Activated B cell treated with CpG ODN at 0.5 μM for 24 hours (primary cell): Measurements from ENCODE around the gene CLEC12A. TPM values are rescaled to one million over a fixed set of nuclear protein-coding genes. Genes with fewer than 3 reads are reported as not detected.
A peak's percentile ranks its signal among the peaks of the same experiment; 100 is the strongest.
"Not testable (repeated sequence)": the region's sequence is repeated elsewhere in the genome, so short reads cannot be mapped to it uniquely, and the experiment has no call there.

Experiments
- ATAC-seq: fragments of 200-7000 bp; cut with Tn5 transposase; one replicate; pipeline ENCODE4 v1.10.0; 2021; ENCODE audit warnings: low read depth, mild to moderate bottlenecking, moderate library complexity
- CTCF ChIA-PET: fragments of 350-600 bp; sonication (Branson Sonifier 250); formaldehyde crosslinking; loops from one replicate; lab custom pipeline; 2021; ENCODE audit warnings: antibody characterized with exemption; lab: Charles Lee
- POLR2A ChIA-PET: fragments of 350-600 bp; sonication (Branson Sonifier 250); formaldehyde crosslinking; loops from one replicate; lab custom pipeline; 2021; ENCODE audit warnings: antibody characterized with exemption; lab: Charles Lee
- DNase-seq: peaks from one replicate; pipeline ENCODE4 v3.0.0; 2022
- H3K27ac Mint-ChIP-seq: one replicate; pipeline ENCODE4 v1.8.0; 2020; ENCODE audit warnings: mixed read lengths
- H3K27me3 Mint-ChIP-seq: one replicate; pipeline ENCODE4 v1.8.0; 2021; ENCODE audit warnings: mixed read lengths
- H3K36me3 Mint-ChIP-seq: one replicate; pipeline ENCODE4 v1.8.0; 2021; ENCODE audit warnings: low read depth, mixed read lengths
- H3K4me1 Mint-ChIP-seq: one replicate; pipeline ENCODE4 v1.8.0; 2021; ENCODE audit warnings: mixed read lengths
- H3K4me3 Mint-ChIP-seq: one replicate; pipeline ENCODE4 v1.8.0; 2020; ENCODE audit warnings: mild to moderate bottlenecking, mixed read lengths
- H3K9me3 Mint-ChIP-seq: one replicate; pipeline ENCODE4 v1.8.0; 2020; ENCODE audit warnings: mixed read lengths
- CTCF ChIP-seq: fragments of 200-600 bp; IDR thresholded peaks from one replicate; pipeline ENCODE4 v1.8.0; 2022; ENCODE audit warnings: antibody characterized with exemption, mild to moderate bottlenecking
- intact Hi-C: fragments of 100-400 bp; cut with micrococcal nuclease; formaldehyde crosslinking; loops from one replicate; pipeline ENCODE4 v1.15.1; 2024
- total RNA-seq: library from RNA; stranded (reverse); gene quantifications from 2 replicates; pipeline ENCODE4 v1.2.3, GENCODE V29; 2022

Gene CLEC12A
- total RNA-seq, 1 donor from 2014 or later, result not detected

DNA sequence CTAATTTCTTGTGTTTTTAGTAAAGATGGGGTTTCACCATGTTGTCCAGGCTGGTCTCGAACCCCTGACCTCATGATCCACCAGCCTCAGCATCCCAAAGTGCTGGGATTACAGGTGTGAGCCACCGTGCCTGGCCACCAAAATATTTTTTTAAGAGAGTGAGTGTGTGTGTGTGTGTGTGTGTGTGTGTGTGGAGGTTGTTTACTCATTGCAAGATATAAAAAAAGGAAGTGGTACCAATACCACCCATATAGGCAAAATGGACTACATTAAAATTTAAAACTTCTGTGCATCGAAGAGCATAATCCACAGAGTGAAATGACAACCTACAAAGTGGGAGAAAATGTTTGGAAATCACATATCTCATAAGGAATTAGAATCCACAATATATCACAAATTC is 23.5 kb upstream of the CLEC12A start:
- ATAC-seq, result no peak
- H3K27me3 Mint-ChIP-seq, result peaks cover 4% of the 10 kb centered on the region
- no peaks in the 10 kb centered on the region for H3K36me3 Mint-ChIP-seq
- DNase-seq, result no peak
- H3K9me3 Mint-ChIP-seq, result no peaks in the 10 kb centered on the region
- ChIA-PET CTCF (interaction anchor here (1.1 kb wide), 1 partner anchor 11 kb away, joined by 4 read pairs; no protein-coding TSS in a partner anchor), POLR2A (interaction anchor here (0.7 kb wide), 1 partner anchor 200 kb away, joined by 3 read pairs; no protein-coding TSS in a partner anchor)
- peak overlapping the region; percentile 29 for H3K4me3 Mint-ChIP-seq
- no peak for TF ChIP-seq CTCF
- H3K4me1 Mint-ChIP-seq, result peaks cover 56% of the 10 kb centered on the region
- H3K27ac Mint-ChIP-seq, result peak overlapping the region; percentile 80
- intact Hi-C loops, result loop anchor here (5.0 to 10.0 kb wide), 2 partner anchors 80 to 417 kb away; partner anchors contain the start of gene CLEC2B

DNA sequence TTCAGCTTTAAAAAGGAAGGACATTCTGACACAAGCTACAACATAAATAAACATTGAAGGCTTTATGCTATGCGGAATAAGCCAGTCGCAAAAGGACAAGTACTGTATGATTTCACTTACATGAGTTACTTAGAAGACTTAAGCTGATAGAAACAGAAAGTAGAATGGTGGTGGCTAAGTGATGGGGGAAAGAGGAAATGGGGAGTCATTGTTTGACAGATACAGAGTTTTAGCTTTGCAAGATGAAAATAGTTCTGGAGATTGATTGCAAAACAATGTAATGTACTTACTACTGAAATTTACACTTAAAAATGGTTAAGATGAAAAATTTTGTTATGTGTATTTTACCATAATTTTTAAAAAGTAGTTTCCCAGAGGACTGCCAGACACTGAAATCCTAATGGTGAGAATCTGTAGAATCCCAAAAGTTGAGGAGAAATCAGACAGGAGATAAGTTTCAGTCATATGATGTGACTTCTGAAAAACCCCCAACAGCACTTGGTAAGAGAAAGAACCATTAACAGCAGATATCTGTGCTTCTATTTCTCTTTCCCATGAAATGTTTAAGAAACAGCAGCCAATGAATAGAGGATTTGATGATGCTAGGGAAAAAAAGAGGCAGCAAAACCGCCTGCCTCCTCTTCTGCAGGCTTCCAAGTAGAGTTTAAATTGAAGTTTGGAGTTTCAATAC is 22.5 kb upstream of the CLEC12A start:
- DNase-seq, result no peak
- H3K4me3 Mint-ChIP-seq, result peak overlapping the region; percentile 22
- H3K27ac Mint-ChIP-seq, result peak overlapping the region; percentile 80
- no peak for TF ChIP-seq CTCF
- ChIA-PET POLR2A (interaction anchor here (0.9 kb wide), 1 partner anchor 190 kb away, joined by 3 read pairs; no protein-coding TSS in a partner anchor), CTCF (interaction anchor here (0.7 kb wide), 1 partner anchor 154 kb away, joined by 3 read pairs; no protein-coding TSS in a partner anchor)
- no peaks in the 10 kb centered on the region for H3K27me3 Mint-ChIP-seq
- H3K4me1 Mint-ChIP-seq, result peaks cover 48% of the 10 kb centered on the region
- no peaks in the 10 kb centered on the region for H3K36me3 Mint-ChIP-seq
- intact Hi-C loops, result loop anchor here (5.0 to 10.0 kb wide), 2 partner anchors 81 to 416 kb away; partner anchors contain the start of gene CLEC2B
- peak; percentile 90 for ATAC-seq
- H3K9me3 Mint-ChIP-seq, result no peaks in the 10 kb centered on the region

DNA sequence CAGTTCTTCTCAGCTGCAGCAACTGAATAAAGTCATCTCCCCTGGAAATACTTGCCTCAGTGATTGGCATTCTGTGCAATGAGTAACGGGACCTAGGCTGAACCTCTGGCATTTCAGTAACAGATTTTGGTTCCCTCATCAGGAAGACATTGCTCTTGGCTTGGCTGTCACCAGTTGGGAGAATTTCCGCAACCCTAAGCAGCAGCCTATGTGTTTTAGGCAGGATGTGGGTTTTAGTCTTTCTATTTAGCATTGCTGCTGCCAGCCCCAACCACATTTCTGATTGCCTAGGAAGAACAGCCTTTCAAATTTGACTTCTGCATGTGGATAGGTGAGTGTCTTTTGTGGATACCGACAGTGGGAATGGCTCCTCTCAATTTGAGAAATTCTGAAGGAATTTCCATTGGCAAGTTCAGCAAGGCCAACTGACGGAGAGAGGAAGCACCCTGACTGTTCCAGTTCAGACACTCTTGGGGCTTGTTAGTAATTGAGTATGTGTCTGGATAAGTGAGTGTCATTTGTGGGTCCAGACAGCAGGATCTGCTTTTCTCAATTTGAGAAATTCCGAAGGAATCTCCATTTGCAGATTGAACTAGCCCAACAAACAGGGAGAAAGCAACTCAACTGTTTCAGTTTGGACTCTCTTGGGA is 20.1 kb upstream of the CLEC12A start:
- DNase-seq (no peak), ATAC-seq (no peak)
- H3K27ac Mint-ChIP-seq, result peak overlapping the region; percentile 8
- no peaks in the 10 kb centered on the region for H3K27me3 Mint-ChIP-seq
- peaks cover 45% of the 10 kb centered on the region for H3K4me1 Mint-ChIP-seq
- CTCF ChIA-PET, result no interaction called here
- POLR2A ChIA-PET, result no interaction called here
- H3K4me3 Mint-ChIP-seq, result no peak overlapping the region
- no peaks in the 10 kb centered on the region for H3K36me3 Mint-ChIP-seq
- intact Hi-C loops, result no loop called here
- H3K9me3 Mint-ChIP-seq, result no peaks in the 10 kb centered on the region
- no peak for TF ChIP-seq CTCF

GRCh38 chr12:9952954-9953729 is 18.1 kb upstream of the CLEC12A start:
- ATAC-seq, POLR2A ChIA-PET, intact Hi-C loops: not testable (repeated sequence)

GRCh38 chr12:9957834-9958233 is 13.4 kb upstream of the CLEC12A start:
- H3K4me1 Mint-ChIP-seq, result peaks cover 35% of the 10 kb centered on the region
- TF ChIP-seq CTCF, result no peak
- ATAC-seq (peak; percentile 18), DNase-seq (no peak)
- ChIA-PET CTCF (no interaction called here), POLR2A (no interaction called here)
- no peak overlapping the region for H3K4me3 Mint-ChIP-seq
- H3K9me3 Mint-ChIP-seq, result no peaks in the 10 kb centered on the region
- H3K36me3 Mint-ChIP-seq, result no peaks in the 10 kb centered on the region
- intact Hi-C loops, result no loop called here
- no peak overlapping the region for H3K27ac Mint-ChIP-seq
- H3K27me3 Mint-ChIP-seq, result no peaks in the 10 kb centered on the region

More at GRCh38 chr12:9952954-9953729, 18.1 kb upstream of the CLEC12A start:
- H3K27ac Mint-ChIP-seq, CTCF ChIA-PET, DNase-seq, H3K27me3 Mint-ChIP-seq, H3K9me3 Mint-ChIP-seq, H3K4me3 Mint-ChIP-seq, H3K36me3 Mint-ChIP-seq: not testable (repeated sequence)
- H3K4me1 Mint-ChIP-seq, result peaks cover 45% of the 10 kb centered on the region
